GM21529 (cell line): Measurements from ENCODE around the gene F10.
"Not testable (repeated sequence)": the region's sequence is repeated elsewhere in the genome, so short reads cannot be mapped to it uniquely, and the experiment has no call there.

Experiments
- ATAC-seq: cut with Tn5 transposase; IDR thresholded peaks from one replicate; pipeline ENCODE4 v1.9.1; 2021; ENCODE audit not compliant: unreplicated experiment

The F10 gene

GRCh38 chr13:113122550-113123225 lies at the start of gene F10:
TSS of gene F10 (plus strand) at chr13:113122799. CDS start at chr13:113122856, 57 bp downstream.
- no peak for ATAC-seq

GRCh38 chr13:113073942-113074341 lies 48.7 kb upstream of the F10 start:
- no peak for ATAC-seq

- ATAC-seq: no peak
Observed at GRCh38 chr13:113074401-113074800, 48.2 kb upstream of the F10 start.

GRCh38 chr13:113074876-113075275 lies 47.7 kb upstream of the F10 start:
- no peak for ATAC-seq

- ATAC-seq: no peak
Observed at GRCh38 chr13:113075711-113076110, 46.9 kb upstream of the F10 start.

DNA sequence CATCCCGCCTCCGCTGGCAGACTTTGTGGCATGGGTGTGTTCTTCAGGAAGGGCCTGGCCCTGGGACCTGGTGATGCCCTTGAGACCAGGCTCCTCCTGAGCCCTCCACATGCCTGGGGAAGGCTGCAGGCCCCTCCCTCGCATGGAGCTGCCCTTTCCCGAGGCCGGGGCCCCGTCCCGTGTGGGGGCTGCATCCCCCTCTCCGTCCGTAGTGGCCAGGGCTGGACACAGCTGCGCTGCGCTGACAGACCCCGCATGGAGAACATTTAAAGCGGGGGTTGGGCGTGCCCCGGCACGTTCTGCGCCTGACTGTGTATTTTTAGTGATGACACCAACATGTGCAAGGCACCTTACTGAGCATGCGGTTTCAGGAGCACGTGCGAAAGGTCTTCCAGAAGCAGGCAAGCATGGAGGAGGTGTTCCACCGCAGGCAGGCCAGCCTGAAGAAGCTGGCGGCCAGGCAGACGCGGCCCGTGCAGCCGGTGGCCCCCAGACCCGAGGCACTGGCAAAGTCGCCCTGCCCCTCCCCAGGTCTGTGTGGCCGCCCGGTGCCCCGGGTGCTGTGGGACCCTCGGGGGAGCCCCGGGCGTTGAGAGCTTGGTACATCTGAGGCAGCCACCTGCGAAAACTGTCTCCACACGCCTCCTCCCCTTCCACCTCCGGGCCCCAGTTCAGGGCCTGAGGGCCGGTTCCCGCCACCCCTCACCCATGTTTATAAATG lies 45.8 kb upstream of the F10 start:
- no peak for ATAC-seq

DNA sequence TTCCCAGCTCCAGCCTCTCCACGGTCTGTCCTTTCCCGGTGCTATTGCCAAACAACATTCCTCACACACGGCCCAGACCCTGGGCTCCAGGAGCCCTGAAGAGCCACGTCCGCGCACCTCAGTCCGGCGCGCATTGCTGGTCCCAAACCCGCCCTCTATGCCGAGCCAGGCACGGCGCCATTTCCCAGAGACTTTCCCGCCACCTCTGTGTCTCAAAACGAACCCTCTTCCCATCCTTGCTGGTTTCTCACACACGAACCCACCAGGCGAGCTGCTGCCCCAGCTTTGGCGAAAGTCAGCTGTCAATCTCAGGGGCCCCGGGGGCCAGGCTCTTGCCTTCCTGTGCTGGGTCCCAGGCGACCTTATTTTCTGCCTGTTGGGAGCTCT lies 45.0 kb upstream of the F10 start:
- no peak for ATAC-seq

- no peak for ATAC-seq
Observed at GRCh38 chr13:113077953-113078901, 44.4 kb upstream of the F10 start.

GRCh38 chr13:113078902-113079780 lies 43.5 kb upstream of the F10 start:
- ATAC-seq: no peak

DNA sequence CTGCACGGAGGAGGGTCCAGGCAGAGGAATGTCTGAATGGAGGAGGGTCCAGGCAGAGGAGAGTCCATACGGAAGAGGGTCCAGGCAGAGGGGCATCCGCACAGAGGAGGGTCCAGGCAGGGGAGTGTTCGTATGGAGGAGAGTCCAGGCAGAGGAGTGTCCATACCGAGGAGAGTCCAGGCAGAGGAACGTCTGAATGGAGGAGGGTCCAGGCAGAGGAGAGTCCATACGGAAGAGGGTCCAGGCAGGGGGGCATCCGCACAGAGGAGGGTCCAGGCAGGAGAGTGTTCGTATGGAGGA lies 42.9 kb upstream of the F10 start:
- ATAC-seq: not testable (repeated sequence)

DNA sequence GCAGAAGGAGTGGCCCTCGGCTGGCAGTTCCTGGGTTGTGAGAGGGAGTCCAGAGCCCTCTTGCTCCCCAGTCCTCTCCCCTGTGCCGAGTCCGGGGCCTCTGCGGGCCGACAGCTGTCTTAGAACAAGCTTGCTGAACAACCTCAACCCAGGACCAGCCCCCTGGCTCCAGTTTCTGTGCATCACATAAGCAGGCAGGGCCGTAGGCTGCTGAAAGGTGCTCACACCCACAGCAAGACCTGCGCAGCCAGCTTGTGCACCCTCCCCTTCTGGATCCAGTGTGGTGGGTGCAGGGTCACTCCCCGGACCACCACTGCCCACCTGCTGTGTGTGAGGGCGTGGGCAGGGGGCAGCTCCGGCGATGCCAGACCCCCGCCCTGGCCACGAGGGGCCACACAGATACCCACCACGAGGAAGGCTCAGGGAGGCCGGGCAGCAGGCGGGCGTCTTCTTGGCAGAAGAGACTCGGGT lies 42.2 kb upstream of the F10 start:
- no peak for ATAC-seq

DNA sequence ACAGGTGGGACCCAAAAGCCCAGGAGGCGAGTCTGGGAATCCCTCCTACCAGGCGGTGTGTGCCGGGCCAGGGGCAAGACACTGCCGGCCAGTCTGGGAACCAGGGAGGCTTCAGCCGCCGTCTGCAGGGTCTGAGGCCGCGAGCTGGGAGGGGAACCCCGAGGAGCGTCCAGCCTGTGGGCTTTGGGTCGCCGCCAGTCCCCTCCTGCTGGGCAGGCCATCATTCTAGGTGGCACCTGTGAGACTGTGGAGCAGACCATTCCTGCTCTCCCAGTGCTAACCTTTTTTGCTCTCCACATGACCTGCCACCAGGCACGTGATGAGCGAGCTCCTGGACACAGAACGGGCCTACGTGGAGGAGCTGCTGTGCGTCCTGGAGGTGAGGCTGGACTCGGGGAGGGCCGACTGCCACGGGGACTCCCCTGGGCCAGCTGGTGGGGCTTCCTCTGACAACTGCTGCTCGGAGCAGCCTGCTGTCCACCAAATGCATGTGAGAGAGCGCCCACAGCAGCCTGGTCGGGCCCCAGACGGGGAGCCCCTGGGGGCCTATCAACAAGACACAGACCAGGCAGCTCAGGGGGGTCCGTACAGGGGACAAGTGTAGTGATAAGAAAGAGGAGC lies 41.6 kb upstream of the F10 start:
- ATAC-seq: no peak

DNA sequence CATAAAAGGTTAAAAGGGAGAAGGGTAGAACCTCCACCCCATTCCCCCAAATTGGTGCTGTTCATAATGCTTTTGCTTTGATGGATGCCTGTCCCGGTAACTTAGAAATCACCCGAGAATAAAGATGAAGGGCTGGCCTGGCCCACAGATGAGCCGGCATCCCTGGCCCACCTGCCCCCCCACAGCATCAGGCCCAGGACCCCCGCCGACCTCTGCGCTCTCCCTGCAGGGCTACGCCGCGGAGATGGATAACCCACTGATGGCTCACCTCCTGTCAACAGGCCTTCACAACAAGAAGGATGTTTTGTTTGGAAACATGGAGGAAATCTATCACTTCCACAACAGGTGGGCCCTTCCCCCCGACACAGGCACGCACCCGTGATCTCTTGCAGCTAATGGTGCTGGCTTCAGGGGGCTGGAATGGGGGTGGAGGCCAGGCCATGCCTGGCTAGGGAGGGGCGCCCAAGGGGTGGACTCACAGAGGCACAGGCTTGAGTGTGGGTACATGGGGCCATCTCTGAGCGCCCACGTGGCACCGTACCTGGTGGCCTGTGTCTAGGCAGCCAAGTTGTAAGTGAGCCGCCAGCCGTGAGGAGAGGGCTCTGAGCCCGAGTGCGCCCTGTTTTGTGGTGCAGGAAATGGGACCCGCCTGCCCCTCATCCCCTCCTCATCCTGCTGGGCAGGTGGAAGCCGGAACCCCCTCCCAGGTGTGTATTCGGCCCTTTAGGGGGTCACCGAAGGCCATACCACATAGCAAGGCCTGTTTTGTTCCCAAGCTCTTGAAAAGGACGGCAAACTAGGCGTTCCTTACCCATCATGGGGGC lies 40.2 kb upstream of the F10 start:
- ATAC-seq: no peak

DNA sequence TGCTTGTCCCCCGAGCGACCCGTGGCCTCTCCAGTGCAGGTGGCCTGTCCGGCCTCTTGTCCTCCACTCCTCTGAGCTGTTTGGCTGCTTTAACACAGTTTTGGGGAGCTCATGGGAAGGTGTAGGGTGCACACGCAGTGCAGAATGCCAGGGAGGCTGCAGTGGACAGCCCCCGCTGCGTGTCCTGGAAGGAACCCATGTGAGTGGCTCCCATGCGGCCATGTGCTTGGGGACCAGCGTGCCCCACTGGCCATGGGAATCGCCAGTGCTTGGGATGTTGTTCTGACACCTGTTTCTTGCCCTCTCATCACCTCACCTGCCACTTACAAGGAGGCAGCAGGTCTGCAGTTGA lies 39.6 kb upstream of the F10 start:
- no peak for ATAC-seq

- no peak for ATAC-seq
Observed at GRCh38 chr13:113083402-113084061, 39.1 kb upstream of the F10 start.

- ATAC-seq: no peak
Observed at GRCh38 chr13:113084094-113084942, 38.3 kb upstream of the F10 start.

GRCh38 chr13:113084943-113085540 lies 37.6 kb upstream of the F10 start:
- ATAC-seq: no peak
